PFSK-1 (cell line): ENCODE results near the gene WDR64.

ENCODE experiments used
- FOXP2 ChIP-seq: optimal IDR thresholded peaks from 2 replicates; pipeline ENCODE3; 2011; ENCODE audit warnings: borderline replicate concordance, control low read depth, inconsistent platforms; ENCODE audit not compliant: insufficient read depth; ENCODE audit errors: extremely low read length, extremely low read depth
- POLR2AphosphoS5 ChIP-seq: IDR thresholded peaks from 2 replicates; pipeline ENCODE4 v1.6.1; 2012; ENCODE audit warnings: low read depth, mild to moderate bottlenecking, control low read depth, low read length, moderate library complexity
- REST ChIP-seq, 2 experiments: IDR thresholded peaks; 2 replicates each; pipeline versions ENCODE4 v1.6.1 to v1.8.0; 2011 to 2012; ENCODE audit warnings: low read depth in 2 of 2, low read length in 2 of 2, control low read depth in 1 of 2, inconsistent platforms in 1 of 2, mild to moderate bottlenecking in 1 of 2, moderate library complexity in 1 of 2; ENCODE audit not compliant: insufficient read depth in 1 of 2
- SIN3A ChIP-seq: IDR thresholded peaks from 2 replicates; pipeline ENCODE4 v1.6.1; 2012; ENCODE audit warnings: mild to moderate bottlenecking, low read length, moderate library complexity, borderline replicate concordance; ENCODE audit not compliant: insufficient read depth
- TAF1 ChIP-seq: IDR thresholded peaks from 2 replicates; pipeline ENCODE4 v1.6.1; 2012; ENCODE audit warnings: low read length, control low read depth, borderline replicate concordance; ENCODE audit not compliant: insufficient read depth

- no peak for TF ChIP-seq FOXP2
- no peak for TF ChIP-seq POLR2AphosphoS5
- no peak for TF ChIP-seq TAF1
- no peak for TF ChIP-seq SIN3A
- no peak for TF ChIP-seq REST (IDR thresholded peaks at IDR 0.05; ENCODE audit: insufficient read depth in 1 of 2, low read depth in 2 of 2, low read length in 2 of 2)
Measured at GRCh38 chr1:241674805-241675384, 22.8 kb downstream of the WDR64 start.
